HS-27A (cell line): ENCODE data around the gene KDM7A.
A peak's percentile ranks its signal among the peaks of the same experiment; 100 is the strongest.

Experiments used
- DNase-seq: peaks from one replicate; pipeline ENCODE4 v3.0.0-alpha.2; 2012; ENCODE audit warnings: low read depth, missing footprints

KDM7A gene

GRCh38 chr7:140082770-140083169 lies 94.0 kb downstream of the KDM7A start:
- DNase-seq = no peak

GRCh38 chr7:140081774-140082425 lies 94.9 kb downstream of the KDM7A start:
- DNase-seq = no peak

- no peak for DNase-seq
Measured at GRCh38 chr7:140080919-140081318, 95.9 kb downstream of the KDM7A start.

GRCh38 chr7:140079121-140079536 lies 97.7 kb downstream of the KDM7A start:
- DNase-seq = no peak

- DNase-seq = no peak
Measured at GRCh38 chr7:140078392-140078791, 98.4 kb downstream of the KDM7A start.

GRCh38 chr7:140074780-140075179 lies 102.0 kb downstream of the KDM7A start:
- no peak for DNase-seq

GRCh38 chr7:140070546-140070945 lies 106.2 kb downstream of the KDM7A start:
- DNase-seq = no peak

GRCh38 chr7:140069298-140069949 lies 107.4 kb downstream of the KDM7A start:
- DNase-seq = no peak

- no peak for DNase-seq
Measured at GRCh38 chr7:140068033-140068432, 108.8 kb downstream of the KDM7A start.

- no peak for DNase-seq
Measured at GRCh38 chr7:140067052-140067451, 109.7 kb downstream of the KDM7A start.

- DNase-seq = no peak
Measured at GRCh38 chr7:140062528-140063299, 114.1 kb downstream of the KDM7A start, which contains the start of gene PARP12. PARP12 (minus strand) TSS chr7:140062951; CDS start chr7:140062847, 104 bp downstream.

- no peak for DNase-seq
Measured at GRCh38 chr7:140062118-140062527, 114.7 kb downstream of the KDM7A start.

GRCh38 chr7:140061607-140061930 lies 115.2 kb downstream of the KDM7A start:
- no peak for DNase-seq

GRCh38 chr7:140060788-140061606 lies 115.8 kb downstream of the KDM7A start:
- DNase-seq = no peak

GRCh38 chr7:140060243-140060630 lies 116.5 kb downstream of the KDM7A start:
- no peak for DNase-seq

GRCh38 chr7:140059273-140060242 lies 117.2 kb downstream of the KDM7A start:
- peak; percentile 90 for DNase-seq

GRCh38 chr7:140058517-140058916 lies 118.3 kb downstream of the KDM7A start:
- no peak for DNase-seq

GRCh38 chr7:140057143-140057535 lies 119.6 kb downstream of the KDM7A start:
- DNase-seq = no peak

- no peak for DNase-seq
Measured at GRCh38 chr7:140056431-140057142, 120.2 kb downstream of the KDM7A start.

GRCh38 chr7:140055833-140056232 lies 121.0 kb downstream of the KDM7A start:
- DNase-seq = no peak
